GDM1 (cell line): ENCODE measurements around the gene PAX8.
A peak's percentile ranks its signal among the peaks of the same experiment; 100 is the strongest.

ENCODE experiments used
- DNase-seq: peaks from one replicate; lab custom pipeline; 2025; lab: John Stamatoyannopoulos, UW

PAX8 gene

DNA sequence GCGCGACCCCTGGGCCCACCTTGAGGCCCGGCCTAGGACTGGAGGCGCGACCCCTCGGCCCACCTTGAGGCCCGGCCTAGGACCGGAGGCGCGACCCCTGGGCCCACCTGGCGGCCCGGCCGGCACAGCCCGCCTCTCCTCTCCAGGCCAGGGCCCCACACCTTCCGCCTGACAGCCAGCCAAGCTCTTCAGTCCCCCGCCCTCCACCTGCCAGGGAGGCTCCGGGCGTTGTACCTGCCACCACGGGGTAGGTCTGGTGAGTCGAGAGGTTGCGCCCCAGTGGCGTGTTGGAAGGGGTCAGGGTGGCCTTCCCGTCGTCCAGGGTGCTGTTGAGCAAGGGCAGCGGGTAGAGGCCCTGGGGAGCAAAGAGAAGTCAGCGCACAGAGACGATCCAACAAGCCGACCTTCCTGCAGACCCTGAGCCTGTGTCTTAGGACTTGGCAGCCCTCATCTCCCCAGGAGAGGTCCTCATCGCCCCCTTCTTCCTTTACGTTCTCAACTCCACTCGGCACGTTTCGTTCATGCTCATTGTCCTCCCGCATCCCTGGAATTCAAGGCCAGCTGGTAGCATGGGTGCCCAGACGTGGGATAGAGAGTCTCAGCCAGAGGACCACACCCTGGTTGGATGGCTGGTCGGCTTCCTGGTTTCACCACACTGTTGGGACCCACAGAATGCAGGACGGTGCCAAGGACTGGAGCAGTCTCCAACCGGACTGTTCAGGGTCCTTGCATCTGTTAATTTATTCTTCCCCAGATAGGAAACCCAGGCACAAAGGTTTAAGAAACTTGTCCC lies 42.2 kb downstream of the PAX8 start:
- no peak for DNase-seq

- DNase-seq = peak; percentile 89
Measured at GRCh38 chr2:113235347-113236226, 43.1 kb downstream of the PAX8 start.

GRCh38 chr2:113234721-113235346 lies 43.9 kb downstream of the PAX8 start:
- no peak for DNase-seq

GRCh38 chr2:113233593-113234550 lies 44.8 kb downstream of the PAX8 start:
- peak; percentile 19 for DNase-seq

DNA sequence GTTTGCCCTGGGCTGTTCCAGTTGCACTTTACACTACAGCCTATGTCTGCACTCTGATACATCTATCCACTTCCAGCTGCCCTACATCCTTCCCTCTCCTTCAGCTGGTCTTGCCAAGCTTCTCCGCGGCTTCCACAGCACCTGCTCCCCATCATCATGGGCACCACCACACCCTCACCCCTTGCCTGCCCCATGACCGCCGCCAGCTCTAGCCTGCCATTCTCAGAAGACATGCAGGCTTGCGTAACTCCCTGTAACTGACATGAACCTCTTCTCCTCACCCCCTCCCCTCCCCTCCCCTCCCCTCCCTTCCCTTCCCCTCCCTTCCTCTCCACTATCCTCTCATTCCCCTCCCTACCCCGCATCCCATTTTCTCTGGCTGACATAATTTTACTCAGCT lies 46.0 kb downstream of the PAX8 start:
- no peak for DNase-seq

DNA sequence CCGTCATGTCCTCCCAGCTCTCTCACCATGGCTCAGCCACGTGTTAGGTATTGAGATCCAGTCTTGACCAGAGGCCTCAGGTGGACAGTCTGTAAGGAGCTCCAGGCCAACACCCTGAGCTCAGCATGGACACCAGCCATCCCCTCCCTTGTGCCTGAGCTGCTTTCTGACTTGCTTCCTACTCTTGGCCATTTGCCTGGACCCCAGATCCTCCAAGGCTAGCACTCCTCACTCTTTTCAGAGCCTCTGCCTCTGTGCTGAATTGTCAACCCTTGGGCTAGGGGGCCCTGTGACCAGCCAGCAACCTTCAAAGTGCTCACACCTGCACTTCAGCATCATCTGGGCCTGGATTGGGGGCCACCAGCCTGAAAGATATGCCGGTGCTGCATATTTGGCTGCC lies 46.6 kb downstream of the PAX8 start:
- DNase-seq = no peak

DNA sequence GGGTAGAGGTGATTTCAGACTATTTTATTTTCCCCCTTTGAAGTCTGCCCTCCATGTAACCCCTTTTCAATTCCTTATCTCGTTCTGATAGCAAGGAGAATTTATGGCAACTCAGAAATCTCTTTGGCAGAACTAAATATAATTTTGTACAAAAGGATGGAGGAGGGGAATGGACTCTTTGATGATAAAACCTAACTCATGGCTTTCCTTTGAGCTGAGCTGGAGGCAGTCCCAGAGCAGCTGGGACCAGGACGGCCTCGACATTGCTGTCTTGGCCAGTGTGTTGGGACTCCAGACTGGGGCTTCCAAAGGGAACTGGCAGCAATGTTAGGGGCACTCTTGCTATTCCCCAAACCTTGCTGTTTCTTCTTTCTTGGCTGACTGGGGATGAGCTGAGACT lies 47.7 kb downstream of the PAX8 start:
- no peak for DNase-seq

DNA sequence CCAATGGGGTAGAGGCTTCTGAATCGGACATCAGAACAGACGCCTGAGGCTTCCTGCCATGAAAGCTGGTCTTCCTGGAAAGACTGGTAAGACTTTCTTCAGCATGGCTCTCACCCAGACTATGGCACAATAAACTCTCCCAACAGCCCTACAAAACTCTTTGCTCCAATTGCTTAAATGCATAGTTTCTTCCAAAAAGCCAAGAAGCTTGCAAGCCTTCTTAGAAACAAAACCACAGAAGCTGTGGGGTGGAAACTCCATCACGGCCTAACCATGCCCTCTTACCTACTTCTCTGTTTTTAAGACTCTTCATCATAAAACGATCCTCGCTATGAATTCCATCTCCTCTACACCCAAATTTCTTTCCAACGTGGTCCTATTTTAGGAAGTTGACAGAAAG lies 48.2 kb downstream of the PAX8 start:
- no peak for DNase-seq

GRCh38 chr2:113229795-113230194 lies 48.9 kb downstream of the PAX8 start:
- DNase-seq = peak; percentile 30

GRCh38 chr2:113228991-113229716 lies 49.6 kb downstream of the PAX8 start:
- DNase-seq = no peak

DNA sequence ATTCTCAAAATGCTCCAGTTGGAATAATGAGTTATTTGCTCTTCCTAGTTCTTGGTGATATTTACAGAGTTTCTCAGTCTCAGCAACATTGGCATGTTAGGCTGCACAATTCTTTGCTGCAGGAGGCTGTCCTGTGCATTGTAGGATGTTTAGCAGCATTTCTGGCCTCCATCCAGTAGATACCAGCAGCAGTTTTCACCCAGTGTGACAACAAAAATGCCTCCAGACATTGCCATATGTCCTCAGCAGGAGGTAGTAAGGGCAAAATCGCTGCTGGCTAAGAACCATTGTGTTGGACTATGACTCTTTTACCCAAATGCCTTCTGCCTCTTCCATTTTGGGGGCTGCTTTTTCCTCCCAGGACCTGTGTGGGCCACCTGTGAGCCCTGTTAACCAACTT lies 50.4 kb downstream of the PAX8 start:
- no peak for DNase-seq

- DNase-seq = no peak
Measured at GRCh38 chr2:113227698-113228097, 51.0 kb downstream of the PAX8 start.

- DNase-seq = no peak
Measured at GRCh38 chr2:113227290-113227689, 51.4 kb downstream of the PAX8 start.

- DNase-seq = no peak
Measured at GRCh38 chr2:113226462-113226861, 52.3 kb downstream of the PAX8 start.

DNA sequence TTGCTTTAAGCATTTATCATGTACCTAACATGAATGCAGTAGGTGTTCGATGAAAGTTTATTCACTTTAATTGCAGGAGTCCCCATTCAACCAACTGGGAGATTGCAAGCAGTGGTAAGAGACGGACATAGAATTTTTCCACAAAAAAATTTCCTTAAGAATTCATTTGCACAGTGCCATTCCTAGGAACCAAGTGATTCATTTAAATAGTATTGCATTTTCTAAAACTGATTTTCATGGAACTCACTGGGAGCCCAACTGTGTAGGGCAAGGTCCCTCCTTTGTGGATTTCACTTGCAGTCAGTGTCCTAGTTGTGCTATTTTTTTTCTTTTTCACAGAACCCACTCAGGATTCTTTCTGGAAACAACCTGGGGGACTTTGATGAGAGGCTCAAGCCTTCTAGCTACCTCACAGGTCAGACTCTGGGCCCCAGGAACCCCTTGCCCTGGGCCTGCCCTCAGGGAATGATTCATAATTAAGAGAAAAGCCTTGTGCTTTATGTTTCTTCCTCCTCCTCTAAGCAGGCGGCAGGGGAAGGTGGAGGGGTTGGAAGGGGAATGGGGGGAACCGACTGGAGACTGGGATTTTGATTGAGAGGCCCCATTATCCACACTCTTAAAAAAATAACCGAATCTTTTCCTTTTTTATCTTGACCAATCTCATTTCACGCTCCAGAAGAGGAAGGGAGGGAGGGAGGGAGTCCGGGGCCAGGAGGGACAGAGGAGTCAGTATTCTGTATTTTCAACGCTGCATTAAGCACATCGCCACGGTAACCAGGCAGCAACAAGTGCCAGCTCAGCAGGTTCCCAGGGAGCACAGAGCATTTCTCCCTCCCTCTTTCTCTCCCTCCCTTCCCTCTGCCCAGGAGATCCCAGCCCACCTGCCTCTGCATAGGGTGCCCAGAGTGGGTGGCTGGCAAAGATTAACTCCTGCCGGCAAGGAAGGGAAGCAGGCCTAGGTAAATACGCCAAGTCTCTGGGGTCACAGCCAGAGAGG lies 53.2 kb downstream of the PAX8 start:
- no peak for DNase-seq

- DNase-seq = no peak
Measured at GRCh38 chr2:113224647-113225236, 54.0 kb downstream of the PAX8 start.

DNA sequence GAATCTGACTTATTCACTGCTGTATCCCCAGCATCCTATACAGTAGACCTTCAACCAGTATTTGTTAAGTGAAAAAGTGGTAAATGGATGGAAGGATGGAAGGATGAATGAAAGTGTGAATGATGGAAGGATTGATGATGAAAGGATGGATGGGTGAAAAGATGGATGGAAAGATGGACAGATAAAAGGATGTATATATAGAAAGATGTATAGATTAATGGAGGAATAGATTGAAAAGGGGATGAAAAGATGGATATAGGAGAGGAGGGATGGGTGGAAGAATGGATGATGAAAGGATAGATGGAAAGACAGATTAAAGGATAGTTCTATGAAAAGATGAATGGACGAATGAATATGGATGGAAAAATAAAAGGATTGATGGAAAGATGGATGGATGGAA lies 54.9 kb downstream of the PAX8 start:
- DNase-seq = no peak

DNA sequence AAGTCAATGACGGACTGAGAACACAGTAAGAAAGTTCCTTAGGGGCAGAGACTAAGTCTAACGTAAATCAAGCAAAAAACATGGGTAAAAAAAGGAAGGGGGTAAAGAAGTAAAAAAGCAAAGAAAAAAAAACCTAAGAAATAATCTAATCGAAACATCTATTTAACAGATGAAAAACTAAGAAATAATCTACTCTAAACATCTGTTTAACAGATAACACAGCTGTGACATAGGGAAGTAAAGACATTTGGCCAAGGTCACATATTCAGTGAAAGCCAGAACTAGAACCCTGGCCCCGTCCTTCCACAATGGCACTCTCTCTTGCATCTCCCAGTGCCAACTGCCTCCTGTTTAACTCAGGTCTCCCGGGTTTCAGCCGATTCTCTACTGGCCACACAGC lies 56.9 kb downstream of the PAX8 start:
- DNase-seq = no peak

GRCh38 chr2:113220970-113221708 lies 57.6 kb downstream of the PAX8 start:
- DNase-seq = no peak
